Measurements from ENCODE around the gene FGF6.

Gene FGF6

DNA sequence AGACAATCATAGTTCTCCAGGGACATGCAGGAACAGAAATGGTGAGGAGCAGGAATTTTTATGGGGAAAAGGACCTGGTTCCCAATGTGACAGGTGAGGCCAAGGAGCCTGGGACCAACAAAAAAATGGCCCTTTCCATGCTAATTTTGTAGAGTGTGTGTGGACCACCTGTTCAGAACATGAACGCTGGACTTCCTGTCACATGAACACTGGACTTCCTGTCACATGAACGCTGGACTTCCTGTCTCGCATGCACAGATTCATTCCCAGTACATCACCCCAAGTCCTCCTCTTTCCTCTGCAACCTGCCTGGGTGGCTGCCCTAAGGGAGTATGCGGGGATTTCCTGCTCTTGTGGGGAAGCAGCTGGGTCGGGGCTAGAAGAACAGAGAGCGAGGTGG lies 10.1 kb downstream of the FGF6 start:
- H3K27me3 ChIP-seq (ENCODE audit: control insufficient read depth in 2 of 2, insufficient read depth in 2 of 2, low read length in 2 of 2): no peaks in the 10 kb centered on the region
- no peak overlapping the region for H3K27ac ChIP-seq (ENCODE audit: low read depth in 2 of 2, low read length in 2 of 2)

GRCh38 chr12:4434706-4435425 lies 10.7 kb downstream of the FGF6 start:
- no peaks in the 10 kb centered on the region for H3K36me3 ChIP-seq (ENCODE audit: control insufficient read depth in 2 of 2, insufficient read depth in 2 of 2, low read length in 2 of 2)
- no peak overlapping the region for H3K4me3 ChIP-seq (ENCODE audit: low read length in 2 of 2)
- no peaks in the 10 kb centered on the region for H3K4me1 ChIP-seq (ENCODE audit: control insufficient read depth in 2 of 2, insufficient read depth in 2 of 2, low read length in 2 of 2)
- H3K27me3 ChIP-seq (ENCODE audit: control insufficient read depth in 2 of 2, insufficient read depth in 2 of 2, low read length in 2 of 2): no peaks in the 10 kb centered on the region
- no peak overlapping the region for H3K9ac ChIP-seq (ENCODE audit: low read depth in 1 of 2, low read length in 2 of 2)
- H3K27ac ChIP-seq (ENCODE audit: low read depth in 2 of 2, low read length in 2 of 2): no peak overlapping the region
- no peaks in the 10 kb centered on the region for H3K9me3 ChIP-seq (ENCODE audit: control insufficient read depth in 2 of 2, low read length in 2 of 2)

More for the DNA sequence above, 10.1 kb downstream of the FGF6 start:
- Histone ChIP-seq H3K4me3 (ENCODE audit: low read length in 2 of 2) (no peak overlapping the region), H3K36me3 (ENCODE audit: control insufficient read depth in 2 of 2, insufficient read depth in 2 of 2, low read length in 2 of 2) (no peaks in the 10 kb centered on the region), H3K9me3 (ENCODE audit: control insufficient read depth in 2 of 2, low read length in 2 of 2) (no peaks in the 10 kb centered on the region), H3K9ac (ENCODE audit: low read depth in 1 of 2, low read length in 2 of 2) (no peak overlapping the region), H3K4me1 (ENCODE audit: control insufficient read depth in 2 of 2, insufficient read depth in 2 of 2, low read length in 2 of 2) (no peaks in the 10 kb centered on the region)

- no peaks in the 10 kb centered on the region for H3K36me3 ChIP-seq (ENCODE audit: control insufficient read depth in 2 of 2, insufficient read depth in 2 of 2, low read length in 2 of 2)
- peak overlapping the region in 1 of 2 donors; percentile 38 for H3K27ac ChIP-seq (ENCODE audit: low read depth in 2 of 2, low read length in 2 of 2)
- H3K4me3 ChIP-seq (ENCODE audit: low read length in 2 of 2): no peak overlapping the region
- H3K4me1 ChIP-seq (ENCODE audit: control insufficient read depth in 2 of 2, insufficient read depth in 2 of 2, low read length in 2 of 2): no peaks in the 10 kb centered on the region
- no peak overlapping the region for H3K9ac ChIP-seq (ENCODE audit: low read depth in 1 of 2, low read length in 2 of 2)
- no peaks in the 10 kb centered on the region for H3K27me3 ChIP-seq (ENCODE audit: control insufficient read depth in 2 of 2, insufficient read depth in 2 of 2, low read length in 2 of 2)
- H3K9me3 ChIP-seq (ENCODE audit: control insufficient read depth in 2 of 2, low read length in 2 of 2): no peaks in the 10 kb centered on the region
Measured at GRCh38 chr12:4434301-4434700, 11.3 kb downstream of the FGF6 start.

GRCh38 chr12:4433745-4434058 lies 11.9 kb downstream of the FGF6 start:
- no peaks in the 10 kb centered on the region for H3K36me3 ChIP-seq (ENCODE audit: control insufficient read depth in 2 of 2, insufficient read depth in 2 of 2, low read length in 2 of 2)
- H3K4me3 ChIP-seq (ENCODE audit: low read length in 2 of 2): no peak overlapping the region
- no peaks in the 10 kb centered on the region for H3K9me3 ChIP-seq (ENCODE audit: control insufficient read depth in 2 of 2, low read length in 2 of 2)
- H3K9ac ChIP-seq (ENCODE audit: low read depth in 1 of 2, low read length in 2 of 2): no peak overlapping the region
- no peaks in the 10 kb centered on the region for H3K4me1 ChIP-seq (ENCODE audit: control insufficient read depth in 2 of 2, insufficient read depth in 2 of 2, low read length in 2 of 2)
- no peak overlapping the region for H3K27ac ChIP-seq (ENCODE audit: low read depth in 2 of 2, low read length in 2 of 2)
- H3K27me3 ChIP-seq (ENCODE audit: control insufficient read depth in 2 of 2, insufficient read depth in 2 of 2, low read length in 2 of 2): no peaks in the 10 kb centered on the region

DNA sequence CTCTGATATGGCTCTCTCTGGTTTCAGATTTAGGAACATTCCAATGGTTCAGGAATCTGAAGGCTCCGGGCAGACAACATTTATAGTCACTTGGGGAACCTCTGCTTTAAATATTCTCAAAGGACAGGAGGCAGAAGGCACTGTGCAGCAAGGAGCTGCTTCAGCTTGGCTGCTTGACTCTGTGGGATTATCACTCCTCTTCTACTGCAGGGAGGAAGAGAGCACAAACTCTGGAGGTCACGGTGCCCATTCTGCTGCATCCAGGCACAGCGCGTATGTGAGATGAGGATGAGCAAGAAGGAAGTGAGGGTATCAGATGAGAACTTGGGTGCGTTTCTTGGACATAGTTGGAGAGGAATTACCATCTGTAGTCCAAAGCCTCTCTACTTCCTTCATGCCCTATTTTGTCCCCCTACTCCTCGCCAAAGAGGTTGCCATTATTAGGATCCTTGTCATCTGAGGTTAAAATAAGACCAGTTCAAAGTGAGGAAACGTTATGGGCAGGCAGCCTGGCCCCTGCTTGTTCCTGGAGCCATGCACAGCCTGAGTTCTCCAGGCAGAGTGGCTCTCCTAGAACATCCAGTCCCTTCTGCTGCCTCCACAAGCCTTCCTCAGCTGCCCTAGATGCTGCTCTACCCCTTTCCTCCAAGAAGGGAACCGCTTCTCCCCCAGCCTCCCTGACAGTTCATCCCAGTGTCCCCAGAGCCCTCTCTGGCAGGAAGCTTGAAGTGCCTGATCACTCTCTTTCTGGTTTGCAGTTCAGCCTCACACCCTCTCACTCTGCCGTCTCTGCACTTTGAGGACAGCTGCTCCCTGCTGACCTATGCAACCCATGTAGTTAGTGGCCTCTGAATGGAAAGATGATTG lies 12.5 kb downstream of the FGF6 start:
- Histone ChIP-seq H3K9ac (ENCODE audit: low read depth in 1 of 2, low read length in 2 of 2) (no peak overlapping the region), H3K36me3 (ENCODE audit: control insufficient read depth in 2 of 2, insufficient read depth in 2 of 2, low read length in 2 of 2) (no peaks in the 10 kb centered on the region), H3K27ac (ENCODE audit: low read depth in 2 of 2, low read length in 2 of 2) (no peak overlapping the region), H3K9me3 (ENCODE audit: control insufficient read depth in 2 of 2, low read length in 2 of 2) (no peaks in the 10 kb centered on the region), H3K4me3 (ENCODE audit: low read length in 2 of 2) (no peak overlapping the region), H3K4me1 (ENCODE audit: control insufficient read depth in 2 of 2, insufficient read depth in 2 of 2, low read length in 2 of 2) (no peaks in the 10 kb centered on the region), H3K27me3 (ENCODE audit: control insufficient read depth in 2 of 2, insufficient read depth in 2 of 2, low read length in 2 of 2) (no peaks in the 10 kb centered on the region)

DNA sequence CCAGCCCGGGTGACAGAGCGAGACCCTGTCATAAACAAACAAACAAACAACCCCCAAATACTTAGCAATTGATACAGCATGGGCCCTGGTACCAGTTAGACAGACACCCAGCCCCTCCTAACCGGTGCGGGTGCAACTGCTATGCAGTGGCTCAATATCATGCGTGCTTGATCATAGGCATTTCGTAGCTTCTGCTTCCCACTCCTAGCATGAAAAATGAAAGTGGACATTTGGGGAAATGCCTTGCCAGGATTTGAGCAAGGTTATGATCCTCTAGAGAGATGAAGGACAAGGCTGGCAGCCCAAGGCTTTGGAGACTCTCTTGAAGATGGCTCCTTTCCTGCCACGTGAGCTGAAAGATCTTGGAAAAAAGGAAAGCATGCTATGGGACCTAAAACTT lies 13.7 kb downstream of the FGF6 start:
- Histone ChIP-seq H3K36me3 (ENCODE audit: control insufficient read depth in 2 of 2, insufficient read depth in 2 of 2, low read length in 2 of 2) (no peaks in the 10 kb centered on the region), H3K27me3 (ENCODE audit: control insufficient read depth in 2 of 2, insufficient read depth in 2 of 2, low read length in 2 of 2) (no peaks in the 10 kb centered on the region)

GRCh38 chr12:4431436-4431835 lies 14.2 kb downstream of the FGF6 start:
- Histone ChIP-seq H3K9me3 (ENCODE audit: control insufficient read depth in 2 of 2, low read length in 2 of 2) (no peaks in the 10 kb centered on the region), H3K4me1 (ENCODE audit: control insufficient read depth in 2 of 2, insufficient read depth in 2 of 2, low read length in 2 of 2) (no peaks in the 10 kb centered on the region), H3K36me3 (ENCODE audit: control insufficient read depth in 2 of 2, insufficient read depth in 2 of 2, low read length in 2 of 2) (no peaks in the 10 kb centered on the region), H3K27me3 (ENCODE audit: control insufficient read depth in 2 of 2, insufficient read depth in 2 of 2, low read length in 2 of 2) (no peaks in the 10 kb centered on the region), H3K27ac (ENCODE audit: low read depth in 2 of 2, low read length in 2 of 2) (no peak overlapping the region), H3K9ac (ENCODE audit: low read depth in 1 of 2, low read length in 2 of 2) (no peak overlapping the region), H3K4me3 (ENCODE audit: low read length in 2 of 2) (no peak overlapping the region)

More for the DNA sequence above, 13.7 kb downstream of the FGF6 start:
- no peak overlapping the region for H3K27ac ChIP-seq (ENCODE audit: low read depth in 2 of 2, low read length in 2 of 2)
- H3K9me3 ChIP-seq (ENCODE audit: control insufficient read depth in 2 of 2, low read length in 2 of 2): no peaks in the 10 kb centered on the region
- H3K4me3 ChIP-seq (ENCODE audit: low read length in 2 of 2): no peak overlapping the region
- H3K9ac ChIP-seq (ENCODE audit: low read depth in 1 of 2, low read length in 2 of 2): no peak overlapping the region
- no peaks in the 10 kb centered on the region for H3K4me1 ChIP-seq (ENCODE audit: control insufficient read depth in 2 of 2, insufficient read depth in 2 of 2, low read length in 2 of 2)

DNA sequence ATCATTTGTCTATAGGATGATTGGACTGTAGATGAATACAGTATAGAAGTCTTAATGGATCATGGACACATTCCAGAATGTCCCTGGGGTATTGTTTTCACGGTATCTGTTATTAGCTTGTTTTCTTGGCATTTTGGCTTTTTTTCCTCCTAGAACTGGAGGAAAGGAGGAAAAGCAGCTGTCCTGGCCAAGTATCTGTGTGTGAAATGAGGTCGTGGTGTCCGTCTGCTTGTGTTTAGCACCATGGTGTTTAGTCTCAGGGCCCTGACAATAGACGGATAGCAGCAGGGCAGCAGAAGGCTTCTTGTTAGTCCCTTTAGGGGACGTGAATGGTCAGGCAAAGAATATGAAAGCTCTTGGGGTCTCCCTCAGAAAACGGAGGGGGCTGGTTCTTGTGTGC lies 21.2 kb downstream of the FGF6 start:
- no peak overlapping the region for H3K9ac ChIP-seq (ENCODE audit: low read depth in 1 of 2, low read length in 2 of 2)
- no peaks in the 10 kb centered on the region for H3K9me3 ChIP-seq (ENCODE audit: control insufficient read depth in 2 of 2, low read length in 2 of 2)
- H3K27me3 ChIP-seq (ENCODE audit: control insufficient read depth in 2 of 2, insufficient read depth in 2 of 2, low read length in 2 of 2): no peaks in the 10 kb centered on the region
- H3K36me3 ChIP-seq (ENCODE audit: control insufficient read depth in 2 of 2, insufficient read depth in 2 of 2, low read length in 2 of 2): no peaks in the 10 kb centered on the region
- H3K4me3 ChIP-seq (ENCODE audit: low read length in 2 of 2): no peak overlapping the region
- no peak overlapping the region for H3K27ac ChIP-seq (ENCODE audit: low read depth in 2 of 2, low read length in 2 of 2)
- H3K4me1 ChIP-seq (ENCODE audit: control insufficient read depth in 2 of 2, insufficient read depth in 2 of 2, low read length in 2 of 2): no peaks in the 10 kb centered on the region

DNA sequence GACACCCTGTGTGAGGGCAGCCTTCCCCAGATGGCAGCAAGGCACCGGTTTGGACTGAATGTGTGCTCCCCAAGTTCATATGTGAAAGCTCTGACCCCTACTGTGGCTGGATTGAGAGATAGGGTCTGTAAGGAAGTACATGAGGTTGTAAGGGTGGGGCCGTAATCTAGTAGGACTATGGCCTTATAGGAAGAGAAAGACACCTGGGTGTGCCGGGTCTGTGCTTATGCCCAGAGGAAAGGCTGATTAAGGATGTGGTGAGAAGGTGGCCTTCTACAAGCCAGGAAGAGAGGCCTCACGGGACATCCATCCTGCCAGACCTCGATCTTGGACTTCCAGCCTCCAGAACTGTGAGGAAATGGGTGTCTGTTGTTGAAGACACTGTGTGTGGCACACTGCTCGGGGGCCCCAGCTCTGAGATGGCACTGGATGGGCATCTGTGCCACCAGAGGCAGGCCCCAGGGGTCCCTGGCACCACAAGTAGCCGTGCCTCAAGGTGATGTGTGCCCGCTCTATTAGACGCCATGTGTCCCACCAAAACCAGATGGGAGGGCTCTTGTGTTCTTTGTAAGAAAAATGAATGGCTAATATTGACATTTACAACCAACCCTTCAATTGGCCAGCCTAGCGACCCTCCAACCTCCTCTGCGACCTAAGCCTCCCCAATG lies 22.0 kb downstream of the FGF6 start:
- no peak overlapping the region for H3K9ac ChIP-seq (ENCODE audit: low read depth in 1 of 2, low read length in 2 of 2)
- no peaks in the 10 kb centered on the region for H3K9me3 ChIP-seq (ENCODE audit: control insufficient read depth in 2 of 2, low read length in 2 of 2)
- H3K4me1 ChIP-seq (ENCODE audit: control insufficient read depth in 2 of 2, insufficient read depth in 2 of 2, low read length in 2 of 2): no peaks in the 10 kb centered on the region
- H3K27ac ChIP-seq (ENCODE audit: low read depth in 2 of 2, low read length in 2 of 2): no peak overlapping the region
- H3K36me3 ChIP-seq (ENCODE audit: control insufficient read depth in 2 of 2, insufficient read depth in 2 of 2, low read length in 2 of 2): no peaks in the 10 kb centered on the region
- no peaks in the 10 kb centered on the region for H3K27me3 ChIP-seq (ENCODE audit: control insufficient read depth in 2 of 2, insufficient read depth in 2 of 2, low read length in 2 of 2)
- H3K4me3 ChIP-seq (ENCODE audit: low read length in 2 of 2): no peak overlapping the region

- no peaks in the 10 kb centered on the region for H3K4me1 ChIP-seq (ENCODE audit: control insufficient read depth in 2 of 2, insufficient read depth in 2 of 2, low read length in 2 of 2)
- no peaks in the 10 kb centered on the region for H3K27me3 ChIP-seq (ENCODE audit: control insufficient read depth in 2 of 2, insufficient read depth in 2 of 2, low read length in 2 of 2)
- H3K27ac ChIP-seq (ENCODE audit: low read depth in 2 of 2, low read length in 2 of 2): no peak overlapping the region
- no peaks in the 10 kb centered on the region for H3K9me3 ChIP-seq (ENCODE audit: control insufficient read depth in 2 of 2, low read length in 2 of 2)
- no peaks in the 10 kb centered on the region for H3K36me3 ChIP-seq (ENCODE audit: control insufficient read depth in 2 of 2, insufficient read depth in 2 of 2, low read length in 2 of 2)
- H3K9ac ChIP-seq (ENCODE audit: low read depth in 1 of 2, low read length in 2 of 2): no peak overlapping the region
- no peak overlapping the region for H3K4me3 ChIP-seq (ENCODE audit: low read length in 2 of 2)
Measured at GRCh38 chr12:4422985-4423384, 22.6 kb downstream of the FGF6 start.
